HepG2 (cell line): ENCODE results near the gene GALNT17. TPM values are rescaled to one million over a fixed set of nuclear protein-coding genes. Genes with fewer than 3 reads are reported as not detected.

Experiments used
- ATAC-seq: fragments of 200-7000 bp; cut with Tn5 transposase; 3 replicates; pipeline ENCODE4 v1.9.1; 2020; ENCODE audit warnings: mild to moderate bottlenecking, moderate library complexity
- BruUV-seq: library from RNA; stranded (reverse); fragments of 400-500 nt; replicated peaks from 2 replicates; lab custom pipeline; 2021; lab: Mats Ljungman, UMichigan
- CTCF ChIA-PET: fragments of 300-600 bp; formaldehyde crosslinking; extraction: SDS; loops from one replicate; lab custom pipeline; 2021; ENCODE audit warnings: low total read pairs, inconsistent platforms, low intra/inter-chr PET ratio; lab: Yijun Ruan, JAX
- POLR2A ChIA-PET: fragments of 350-600 bp; sonication (Branson Sonifier 250); formaldehyde crosslinking; loops from one replicate; lab custom pipeline; 2020; ENCODE audit warnings: antibody characterized with exemption, inconsistent platforms; lab: Yijun Ruan, JAX
- DNase-seq: peaks from one replicate; pipeline ENCODE4 v3.0.0-alpha.2; 2015; ENCODE audit warnings: low spot score
- FAIRE-seq: peaks from 3 replicates; lab custom pipeline; 2011; peaks lifted over from hg19 to GRCh38; lab: Jason Lieb, UNC
- H2AFZ ChIP-seq: one replicate; pipeline ENCODE4 v1.6.1; 2011; ENCODE audit warnings: low read length, inconsistent platforms
- H3K27ac ChIP-seq: fragments of 300-600 bp; 3 replicates; pipeline ENCODE4 v1.8.0; 2011; ENCODE audit warnings: mixed run types, mild to moderate bottlenecking, mixed read lengths, low read length, inconsistent platforms; ENCODE audit not compliant: insufficient read depth; ENCODE audit errors: extremely low read length
- H3K27me3 ChIP-seq, 2 experiments: fragments of 200-600 bp in 1 of 2; 2 replicates in 1 of 2; 3 replicates in 1 of 2; pipeline versions ENCODE4 v1.6.0 to v1.8.0; 2011; ENCODE audit warnings: low read length in 2 of 2, mild to moderate bottlenecking in 2 of 2, moderate library complexity in 2 of 2, inconsistent platforms in 1 of 2; ENCODE audit not compliant: insufficient read depth in 2 of 2, control insufficient read depth in 1 of 2
- H3K36me3 ChIP-seq, 2 experiments: fragments of 200-600 bp in 1 of 2; replicated peaks in 1 of 2; 2 replicates in 1 of 2; 3 replicates in 1 of 2; pipeline versions ENCODE4 v1.5.1 to v1.8.0; 2011; ENCODE audit warnings: low read length in 2 of 2, inconsistent platforms in 1 of 2; ENCODE audit not compliant: insufficient read depth in 2 of 2, control insufficient read depth in 1 of 2
- H3K4me1 ChIP-seq: 2 replicates; pipeline ENCODE4 v1.5.1; 2012; ENCODE audit warnings: low read length, inconsistent platforms; ENCODE audit not compliant: insufficient read depth
- H3K4me2 ChIP-seq: 2 replicates; pipeline ENCODE4 v1.6.0; 2011; ENCODE audit warnings: low read depth, low read length, inconsistent platforms
- H3K4me3 ChIP-seq, 3 experiments: fragments of 200-600 bp in 1 of 3; sonication (generic), shearing (Covaris generic) in 1 of 3; replicated peaks in 1 of 3; 2 replicates each; pipeline ENCODE4 v1.5.1; 2011 to 2016; ENCODE audit warnings: low read length in 3 of 3, inconsistent platforms in 2 of 3, low read depth in 2 of 3, mild to moderate bottlenecking in 2 of 3, control low read depth in 1 of 3, mixed read lengths in 1 of 3; ENCODE audit not compliant: insufficient read depth in 1 of 3
- H3K79me2 ChIP-seq: one replicate; pipeline ENCODE4 v1.6.1; 2011; ENCODE audit warnings: low read length, inconsistent platforms; ENCODE audit not compliant: insufficient read depth
- H3K9ac ChIP-seq: 2 replicates; pipeline ENCODE4 v1.6.0; 2011; ENCODE audit warnings: mild to moderate bottlenecking, low read depth, low read length, inconsistent platforms; ENCODE audit not compliant: insufficient read depth
- H3K9me3 ChIP-seq: 2 replicates; pipeline ENCODE4 v1.5.1; 2012; ENCODE audit warnings: mild to moderate bottlenecking, low read length
- H4K20me1 ChIP-seq: 2 replicates; pipeline ENCODE4 v1.6.0; 2011; ENCODE audit warnings: inconsistent platforms, mild to moderate bottlenecking, low read length, moderate library complexity; ENCODE audit not compliant: insufficient read depth
- CHD2 ChIP-seq: IDR thresholded peaks from 2 replicates; pipeline ENCODE4 v1.6.1; 2011; ENCODE audit warnings: low read depth, low read length, improper control_type of control experiment
- ETV5 ChIP-seq: IDR thresholded peaks from 2 replicates; pipeline ENCODE4 v1.6.1; 2018; ENCODE audit warnings: missing biosample characterization, missing genetic modification reagents, inconsistent platforms, borderline replicate concordance
- KDM1A ChIP-seq: IDR thresholded peaks from 2 replicates; pipeline ENCODE4 v1.6.1; 2016; ENCODE audit warnings: missing compliant biosample characterization
- PCBP2 ChIP-seq: fragments of 200-400 bp; formaldehyde crosslinking; optimal IDR thresholded peaks from 2 replicates; pipeline ENCODE3; 2018; ENCODE audit warnings: low read length, low read depth; ENCODE audit not compliant: poor library complexity, severe bottlenecking
- POGZ ChIP-seq: sonication (generic); formaldehyde crosslinking; IDR thresholded peaks from 2 replicates; pipeline ENCODE4 v1.4.0; 2020; ENCODE audit warnings: mild to moderate bottlenecking, missing genetic modification reagents
- ZNF317 ChIP-seq: sonication (generic); formaldehyde crosslinking; IDR thresholded peaks from 2 replicates; pipeline ENCODE4 v1.5.0; 2020; ENCODE audit warnings: mild to moderate bottlenecking, missing genetic modification reagents
- ZNF557 ChIP-seq: sonication (generic); formaldehyde crosslinking; IDR thresholded peaks from 2 replicates; pipeline ENCODE4 v1.4.0; 2020; ENCODE audit warnings: missing genetic modification reagents
- ZNF772 ChIP-seq: sonication (generic); formaldehyde crosslinking; IDR thresholded peaks from 2 replicates; pipeline ENCODE4 v1.5.0; 2020; ENCODE audit warnings: mild to moderate bottlenecking, missing genetic modification reagents
- WGBS: methylation state at CpG from one replicate; pipeline ENCODE4 v1.1.6; 2017; ENCODE audit warnings: low lambda C conversion rate; 5-methylcytosine and 5-hydroxymethylcytosine counted together
- in situ Hi-C: cut with HindIII; loops from 2 replicates; pipeline ENCODE4 v1.10.0; 2017; ENCODE audit warnings: low pct_unique_long_range_greater_than_20kb; ENCODE audit not compliant: extremely low pct_ligation_motif_present
- intact Hi-C: fragments of 100-400 bp; cut with micrococcal nuclease; formaldehyde crosslinking; loops from one replicate; pipeline ENCODE4 v1.10.0; 2022; ENCODE audit not compliant: unreplicated experiment
- polyA plus RNA-seq, 8 experiments: library from polyadenylated mRNA; depleted of rRNA in 3 of 8; stranded (reverse) in 7 of 8; unstranded in 1 of 8; fragments of >200 nt; fragmentation: Illumina TruSeq in 4 of 8; extraction: Trizol in 4 of 8; gene quantifications; 2 replicates each; pipeline versions ENCODE4 v1.2.1 to v1.2.3, GENCODE V29; 2011 to 2016; ENCODE audit warnings: low read depth in 4 of 8, missing spikeins in 1 of 8, mixed read lengths in 1 of 8; ENCODE audit not compliant: insufficient read depth in 1 of 8
- total RNA-seq, 5 experiments: library from RNA; depleted of rRNA; stranded (reverse); fragments of >200 nt; fragmentation: Illumina TruSeq; extraction: Trizol; gene quantifications; 2 replicates each; pipeline ENCODE4 v1.2.3, GENCODE V29; 2016; ENCODE audit warnings: low read depth in 1 of 5
- TF ChIP-seq, protein P1 (sequence below): sonication (generic); formaldehyde crosslinking; IDR thresholded peaks from 2 replicates; pipeline ENCODE4 v1.5.0; 2020; ENCODE audit warnings: missing genetic modification reagents
- TF ChIP-seq, protein P2 (sequence below): sonication (generic); formaldehyde crosslinking; IDR thresholded peaks from 2 replicates; pipeline ENCODE4 v1.8.0; 2022; ENCODE audit warnings: mild to moderate bottlenecking, missing genetic modification reagents
- TF ChIP-seq, protein P3 (sequence below): sonication (generic); formaldehyde crosslinking; IDR thresholded peaks from 2 replicates; pipeline ENCODE4 v1.5.0; 2020; ENCODE audit warnings: mild to moderate bottlenecking, missing genetic modification reagents
- TF ChIP-seq, protein P4 (sequence below): sonication (generic); formaldehyde crosslinking; IDR thresholded peaks from 2 replicates; pipeline ENCODE4 v1.8.1; 2023; ENCODE audit warnings: mild to moderate bottlenecking, missing genetic modification reagents

The GALNT17 gene
- total and polyA plus RNA-seq, 2 of the 13 experiments (the other 11 are each of a cell fraction or from before 2014, with no cell fraction given): not detected

DNA sequence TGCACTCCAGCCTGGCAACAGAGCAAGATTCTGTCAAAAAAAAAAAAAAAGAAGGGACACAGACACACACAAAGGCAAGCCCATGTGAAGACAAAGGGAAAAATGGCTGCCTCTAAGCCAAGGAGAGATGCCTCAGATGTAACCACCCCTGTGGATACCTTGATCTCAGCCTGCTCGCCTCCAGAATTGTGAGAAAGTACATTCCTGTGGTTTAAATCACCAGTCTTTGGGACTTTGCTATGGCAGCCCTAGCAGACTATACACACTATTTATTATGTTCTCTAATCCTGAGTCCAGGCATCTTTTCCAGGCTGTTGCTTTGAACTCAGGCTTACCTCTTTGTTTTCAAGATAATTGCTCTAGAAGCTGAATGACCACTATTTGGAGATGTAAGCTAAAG is 494.3 kb downstream of the GALNT17 start:
- H3K27me3 ChIP-seq: no peaks in the 10 kb centered on the region
- CTCF ChIA-PET: no interaction called here
- no peak overlapping the region for H3K4me2 ChIP-seq
- POLR2A ChIA-PET: no interaction called here
- ATAC-seq (no peak), DNase-seq (no peak), FAIRE-seq (no peak)
- TF ChIP-seq, protein P1, sequence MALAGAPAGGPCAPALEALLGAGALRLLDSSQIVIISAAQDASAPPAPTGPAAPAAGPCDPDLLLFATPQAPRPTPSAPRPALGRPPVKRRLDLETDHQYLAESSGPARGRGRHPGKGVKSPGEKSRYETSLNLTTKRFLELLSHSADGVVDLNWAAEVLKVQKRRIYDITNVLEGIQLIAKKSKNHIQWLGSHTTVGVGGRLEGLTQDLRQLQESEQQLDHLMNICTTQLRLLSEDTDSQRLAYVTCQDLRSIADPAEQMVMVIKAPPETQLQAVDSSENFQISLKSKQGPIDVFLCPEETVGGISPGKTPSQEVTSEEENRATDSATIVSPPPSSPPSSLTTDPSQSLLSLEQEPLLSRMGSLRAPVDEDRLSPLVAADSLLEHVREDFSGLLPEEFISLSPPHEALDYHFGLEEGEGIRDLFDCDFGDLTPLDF (CRISPR knock-in tag): no peak
- no peak for TF ChIP-seq ZNF557 (CRISPR knock-in tag)
- no peak for TF ChIP-seq POGZ
- TF ChIP-seq, protein P2, sequence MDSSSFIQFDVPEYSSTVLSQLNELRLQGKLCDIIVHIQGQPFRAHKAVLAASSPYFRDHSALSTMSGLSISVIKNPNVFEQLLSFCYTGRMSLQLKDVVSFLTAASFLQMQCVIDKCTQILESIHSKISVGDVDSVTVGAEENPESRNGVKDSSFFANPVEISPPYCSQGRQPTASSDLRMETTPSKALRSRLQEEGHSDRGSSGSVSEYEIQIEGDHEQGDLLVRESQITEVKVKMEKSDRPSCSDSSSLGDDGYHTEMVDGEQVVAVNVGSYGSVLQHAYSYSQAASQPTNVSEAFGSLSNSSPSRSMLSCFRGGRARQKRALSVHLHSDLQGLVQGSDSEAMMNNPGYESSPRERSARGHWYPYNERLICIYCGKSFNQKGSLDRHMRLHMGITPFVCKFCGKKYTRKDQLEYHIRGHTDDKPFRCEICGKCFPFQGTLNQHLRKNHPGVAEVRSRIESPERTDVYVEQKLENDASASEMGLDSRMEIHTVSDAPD (CRISPR knock-in tag): no peak
- no peak for TF ChIP-seq PCBP2
- TF ChIP-seq, protein P3, sequence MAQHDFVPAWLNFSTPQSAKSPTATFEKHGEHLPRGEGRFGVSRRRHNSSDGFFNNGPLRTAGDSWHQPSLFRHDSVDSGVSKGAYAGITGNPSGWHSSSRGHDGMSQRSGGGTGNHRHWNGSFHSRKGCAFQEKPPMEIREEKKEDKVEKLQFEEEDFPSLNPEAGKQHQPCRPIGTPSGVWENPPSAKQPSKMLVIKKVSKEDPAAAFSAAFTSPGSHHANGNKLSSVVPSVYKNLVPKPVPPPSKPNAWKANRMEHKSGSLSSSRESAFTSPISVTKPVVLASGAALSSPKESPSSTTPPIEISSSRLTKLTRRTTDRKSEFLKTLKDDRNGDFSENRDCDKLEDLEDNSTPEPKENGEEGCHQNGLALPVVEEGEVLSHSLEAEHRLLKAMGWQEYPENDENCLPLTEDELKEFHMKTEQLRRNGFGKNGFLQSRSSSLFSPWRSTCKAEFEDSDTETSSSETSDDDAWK (CRISPR knock-in tag): no peak
- TF ChIP-seq, protein P4, sequence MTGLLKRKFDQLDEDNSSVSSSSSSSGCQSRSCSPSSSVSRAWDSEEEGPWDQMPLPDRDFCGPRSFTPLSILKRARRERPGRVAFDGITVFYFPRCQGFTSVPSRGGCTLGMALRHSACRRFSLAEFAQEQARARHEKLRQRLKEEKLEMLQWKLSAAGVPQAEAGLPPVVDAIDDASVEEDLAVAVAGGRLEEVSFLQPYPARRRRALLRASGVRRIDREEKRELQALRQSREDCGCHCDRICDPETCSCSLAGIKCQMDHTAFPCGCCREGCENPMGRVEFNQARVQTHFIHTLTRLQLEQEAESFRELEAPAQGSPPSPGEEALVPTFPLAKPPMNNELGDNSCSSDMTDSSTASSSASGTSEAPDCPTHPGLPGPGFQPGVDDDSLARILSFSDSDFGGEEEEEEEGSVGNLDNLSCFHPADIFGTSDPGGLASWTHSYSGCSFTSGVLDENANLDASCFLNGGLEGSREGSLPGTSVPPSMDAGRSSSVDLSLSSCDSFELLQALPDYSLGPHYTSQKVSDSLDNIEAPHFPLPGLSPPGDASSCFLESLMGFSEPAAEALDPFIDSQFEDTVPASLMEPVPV (CRISPR knock-in tag): no peak
- no peak for TF ChIP-seq KDM1A
- no peak for TF ChIP-seq ZNF772 (CRISPR knock-in tag)
- no peak for TF ChIP-seq ZNF317 (CRISPR knock-in tag)
- TF ChIP-seq CHD2: no peak
- TF ChIP-seq ETV5: no peak
- no peaks in the 10 kb centered on the region for H3K79me2 ChIP-seq
- WGBS: 0% methylated on average over 1 of the region's 1 CpG
- H4K20me1 ChIP-seq: no peaks in the 10 kb centered on the region
- no peaks in the 10 kb centered on the region for H3K36me3 ChIP-seq
- intact Hi-C loops (no loop called here), in situ Hi-C loops (no loop called here)
- H3K9ac ChIP-seq: no peak overlapping the region
- BruUV-seq: no TSS peak
- H3K4me3 ChIP-seq: no peak overlapping the region
- H3K9me3 ChIP-seq: no peaks in the 10 kb centered on the region
- no peak overlapping the region for H2AFZ ChIP-seq
- H3K4me1 ChIP-seq: no peaks in the 10 kb centered on the region
- H3K27ac ChIP-seq: no peak overlapping the region
